Measurements from ENCODE around the gene MOSPD2. TPM values are rescaled to one million over a fixed set of nuclear protein-coding genes. Genes with fewer than 3 reads are reported as not detected.

MOSPD2 gene
- total RNA-seq, 4 donors from 2014 or later, result 10.8 to 21.4 (median 17.4) TPM

DNA sequence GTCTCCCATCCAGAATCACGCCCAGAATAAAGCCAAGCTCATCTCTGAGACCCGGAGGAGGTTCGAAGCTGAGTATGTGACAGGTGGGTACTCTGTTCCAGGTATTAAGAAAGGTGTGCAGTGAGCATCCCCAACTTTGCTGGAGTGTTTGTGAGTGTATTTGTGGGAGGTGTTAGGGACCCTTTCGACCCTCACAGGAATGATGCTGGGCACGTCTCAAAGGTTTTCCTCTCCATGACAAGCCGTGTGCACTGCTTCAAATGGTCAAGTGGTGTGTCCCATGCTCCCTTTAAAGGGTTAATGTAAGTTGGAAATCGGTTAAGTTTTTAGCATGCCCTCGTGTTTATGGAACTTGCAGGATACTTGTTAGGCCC lies 442 bp downstream of the MOSPD2 start:
- peak overlapping the region; percentile 82 to 88 (median 86) for H3K27ac ChIP-seq
- no peaks in the 10 kb centered on the region for H3K36me3 ChIP-seq
- H3K27me3 ChIP-seq, result no peaks in the 10 kb centered on the region
- 33% methylated on average over 8 of the region's 8 CpGs; no CpG with 5 or more reads in 1 of the 2 donors for WGBS, 2 donors (ENCODE audit: low coverage in 1 of 2)
- H3K4me1 ChIP-seq, result peaks cover 0 to 9% (median 3%) of the 10 kb centered on the region in 4 donors
- TF ChIP-seq POLR2A (IDR thresholded peaks at IDR 0.05) (no peak), POLR2AphosphoS5 (IDR thresholded peaks at IDR 0.05) (no peak), EP300 (IDR thresholded peaks at IDR 0.05; ENCODE audit: low read depth) (no peak)
- TF ChIP-seq, protein P1, sequence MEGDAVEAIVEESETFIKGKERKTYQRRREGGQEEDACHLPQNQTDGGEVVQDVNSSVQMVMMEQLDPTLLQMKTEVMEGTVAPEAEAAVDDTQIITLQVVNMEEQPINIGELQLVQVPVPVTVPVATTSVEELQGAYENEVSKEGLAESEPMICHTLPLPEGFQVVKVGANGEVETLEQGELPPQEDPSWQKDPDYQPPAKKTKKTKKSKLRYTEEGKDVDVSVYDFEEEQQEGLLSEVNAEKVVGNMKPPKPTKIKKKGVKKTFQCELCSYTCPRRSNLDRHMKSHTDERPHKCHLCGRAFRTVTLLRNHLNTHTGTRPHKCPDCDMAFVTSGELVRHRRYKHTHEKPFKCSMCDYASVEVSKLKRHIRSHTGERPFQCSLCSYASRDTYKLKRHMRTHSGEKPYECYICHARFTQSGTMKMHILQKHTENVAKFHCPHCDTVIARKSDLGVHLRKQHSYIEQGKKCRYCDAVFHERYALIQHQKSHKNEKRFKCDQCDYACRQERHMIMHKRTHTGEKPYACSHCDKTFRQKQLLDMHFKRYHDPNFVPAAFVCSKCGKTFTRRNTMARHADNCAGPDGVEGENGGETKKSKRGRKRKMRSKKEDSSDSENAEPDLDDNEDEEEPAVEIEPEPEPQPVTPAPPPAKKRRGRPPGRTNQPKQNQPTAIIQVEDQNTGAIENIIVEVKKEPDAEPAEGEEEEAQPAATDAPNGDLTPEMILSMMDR (IDR thresholded peaks at IDR 0.05), result no peak
- no peaks in the 10 kb centered on the region for H3K9me3 ChIP-seq
- H3K4me3 ChIP-seq, result peak overlapping the region; percentile 59 to 86 (median 70)
- no peak for DNase-seq
- intact Hi-C loops (cut with DNase I; ENCODE audit: low total_unique reads) (no loop called here), in situ Hi-C loops (cut with MboI; ENCODE audit: low pct_ligation_motif_present in 1 of 4, low pct_unique_long_range_greater_than_20kb in 1 of 4, low sequenced_read_pairs in 3 of 4) (no loop called here)

DNA sequence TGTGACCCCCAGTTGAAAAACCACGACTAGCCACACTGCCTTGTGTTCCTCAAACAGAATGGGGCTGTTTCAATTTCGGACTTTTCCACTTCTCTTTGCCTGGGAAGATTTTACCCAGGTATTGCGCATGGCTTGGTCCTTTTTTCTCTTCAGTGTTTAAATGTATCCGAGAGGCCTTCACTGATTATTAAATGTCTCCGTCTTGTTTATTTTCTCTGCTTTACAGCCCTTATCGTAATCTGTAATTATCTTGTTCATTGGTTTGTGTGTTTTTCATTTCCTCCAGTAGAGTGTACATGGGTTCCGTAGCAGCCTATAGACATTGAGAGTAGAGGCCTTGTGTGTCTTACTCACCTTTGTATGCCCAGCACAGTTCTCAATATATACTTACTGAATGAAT lies 2.4 kb downstream of the MOSPD2 start:
- Histone ChIP-seq H3K9me3 (no peaks in the 10 kb centered on the region), H3K4me3 (no peak overlapping the region), H3K27ac (no peak overlapping the region), H3K36me3 (no peaks in the 10 kb centered on the region), H3K27me3 (no peaks in the 10 kb centered on the region), H3K4me1 (peaks cover 0 to 9% (median 3%) of the 10 kb centered on the region in 4 donors)
- intact Hi-C loops (cut with DNase I; ENCODE audit: low total_unique reads), result loop anchor here (5.0 kb wide), 1 partner anchor 968 kb away; no protein-coding TSS in a partner anchor
- WGBS, 2 donors (ENCODE audit: low coverage in 1 of 2), result 67 to 69% methylated on average over 4 to 7 of the region's 7 CpGs
- in situ Hi-C loops (cut with MboI; ENCODE audit: low pct_ligation_motif_present in 1 of 4, low pct_unique_long_range_greater_than_20kb in 1 of 4, low sequenced_read_pairs in 3 of 4), result no loop called here
- no peak for DNase-seq
- TF ChIP-seq POLR2A (IDR thresholded peaks at IDR 0.05) (no peak), POLR2AphosphoS5 (IDR thresholded peaks at IDR 0.05) (no peak), EP300 (IDR thresholded peaks at IDR 0.05; ENCODE audit: low read depth) (no peak)
- TF ChIP-seq, protein P1 (IDR thresholded peaks at IDR 0.05), result no peak

- H3K9me3 ChIP-seq, result no peaks in the 10 kb centered on the region
- TF ChIP-seq POLR2A (IDR thresholded peaks at IDR 0.05), result no peak
- no peak for TF ChIP-seq POLR2AphosphoS5 (IDR thresholded peaks at IDR 0.05)
- TF ChIP-seq EP300 (IDR thresholded peaks at IDR 0.05; ENCODE audit: low read depth), result no peak
- TF ChIP-seq, protein P1 (IDR thresholded peaks at IDR 0.05), result no peak
- no peak for DNase-seq
- H3K27me3 ChIP-seq, result no peaks in the 10 kb centered on the region
- intact Hi-C loops (cut with DNase I; ENCODE audit: low total_unique reads), result no loop called here
- no peaks in the 10 kb centered on the region for H3K36me3 ChIP-seq
- no peak overlapping the region for H3K27ac ChIP-seq
- H3K4me3 ChIP-seq, result no peak overlapping the region
- no peaks in the 10 kb centered on the region for H3K4me1 ChIP-seq
- in situ Hi-C loops (cut with MboI; ENCODE audit: low pct_ligation_motif_present in 1 of 4, low pct_unique_long_range_greater_than_20kb in 1 of 4, low sequenced_read_pairs in 3 of 4), result no loop called here
Observed at GRCh38 chrX:14883826-14884225, 10.6 kb downstream of the MOSPD2 start.

GRCh38 chrX:14884714-14885113 lies 11.5 kb downstream of the MOSPD2 start:
- TF ChIP-seq POLR2AphosphoS5 (IDR thresholded peaks at IDR 0.05) (no peak), POLR2A (IDR thresholded peaks at IDR 0.05) (no peak), EP300 (IDR thresholded peaks at IDR 0.05; ENCODE audit: low read depth) (no peak)
- TF ChIP-seq, protein P1 (IDR thresholded peaks at IDR 0.05), result no peak
- no peak overlapping the region for H3K4me3 ChIP-seq
- intact Hi-C loops (cut with DNase I; ENCODE audit: low total_unique reads) (no loop called here), in situ Hi-C loops (cut with MboI; ENCODE audit: low pct_ligation_motif_present in 1 of 4, low pct_unique_long_range_greater_than_20kb in 1 of 4, low sequenced_read_pairs in 3 of 4) (no loop called here)
- H3K27ac ChIP-seq, result no peak overlapping the region
- H3K36me3 ChIP-seq, result no peaks in the 10 kb centered on the region
- no peaks in the 10 kb centered on the region for H3K9me3 ChIP-seq
- no peaks in the 10 kb centered on the region for H3K4me1 ChIP-seq
- H3K27me3 ChIP-seq, result no peaks in the 10 kb centered on the region
- no peak for DNase-seq
- 65% methylated on average over 1 of the region's 1 CpG; no CpG with 5 or more reads in 1 of the 2 donors for WGBS, 2 donors (ENCODE audit: low coverage in 1 of 2)

All from transverse colon (tissue), 4 donors.